H9 (cell line): ENCODE results near the gene EMC8. TPM values are rescaled to one million over a fixed set of nuclear protein-coding genes. Genes with fewer than 3 reads are reported as not detected.

Experiments
- DNase-seq: peaks from one replicate; pipeline ENCODE4 v3.0.0-alpha.2; 2017
- H2AFZ ChIP-seq: one replicate; pipeline ENCODE4 v1.6.1; 2013; ENCODE audit warnings: mild to moderate bottlenecking, low read length, control low read depth, moderate library complexity
- H2AK5ac ChIP-seq: 2 replicates; pipeline ENCODE4 v1.6.1; 2013; ENCODE audit warnings: low read length, control low read depth, mixed read lengths; ENCODE audit not compliant: insufficient read length
- H2BK120ac ChIP-seq: one replicate; pipeline ENCODE4 v1.6.1; 2013; ENCODE audit warnings: low read depth, mild to moderate bottlenecking, low read length, control low read depth, inconsistent platforms; ENCODE audit not compliant: poor library complexity, severe bottlenecking
- H2BK12ac ChIP-seq: 2 replicates; pipeline ENCODE4 v1.6.1; 2013; ENCODE audit warnings: low read length, control low read depth, mixed read lengths, low read depth; ENCODE audit not compliant: insufficient read length
- H2BK15ac ChIP-seq: 2 replicates; pipeline ENCODE4 v1.6.1; 2013; ENCODE audit warnings: low read depth, low read length, control low read depth
- H2BK20ac ChIP-seq: one replicate; pipeline ENCODE4 v1.6.1; 2013; ENCODE audit warnings: low read depth, mild to moderate bottlenecking, low read length, control low read depth, inconsistent platforms; ENCODE audit not compliant: poor library complexity, severe bottlenecking
- H2BK5ac ChIP-seq: 2 replicates; pipeline ENCODE4 v1.6.1; 2013; ENCODE audit warnings: low read length, control low read depth, mixed read lengths; ENCODE audit not compliant: insufficient read length
- H3K14ac ChIP-seq: 2 replicates; pipeline ENCODE4 v1.6.1; 2013; ENCODE audit warnings: low read length, control low read depth; ENCODE audit not compliant: insufficient read depth
- H3K18ac ChIP-seq: 2 replicates; pipeline ENCODE4 v1.6.1; 2013; ENCODE audit warnings: low read depth, mild to moderate bottlenecking, mixed read lengths, low read length, control low read depth; ENCODE audit not compliant: insufficient read length
- H3K23ac ChIP-seq: 2 replicates; pipeline ENCODE4 v1.6.1; 2013; ENCODE audit warnings: low read length, control low read depth, mixed read lengths, low read depth; ENCODE audit not compliant: insufficient read length
- H3K23me2 ChIP-seq: 2 replicates; pipeline ENCODE4 v1.6.1; 2013; ENCODE audit warnings: low read depth, mild to moderate bottlenecking, mixed read lengths, low read length, control low read depth; ENCODE audit not compliant: insufficient read length, poor library complexity, severe bottlenecking
- H3K27ac ChIP-seq: 2 replicates; pipeline ENCODE4 v1.5.1; 2013; ENCODE audit warnings: low read length, control low read depth, mixed read lengths, low read depth; ENCODE audit not compliant: insufficient read length
- H3K27me3 ChIP-seq: 2 replicates; pipeline ENCODE4 v1.6.1; 2013; ENCODE audit warnings: low read length, control low read depth, inconsistent platforms; ENCODE audit not compliant: insufficient read depth
- H3K4ac ChIP-seq: 2 replicates; pipeline ENCODE4 v1.6.1; 2013; ENCODE audit warnings: low read depth, mild to moderate bottlenecking, control low read depth, inconsistent platforms, low read length, moderate library complexity
- H3K4me1 ChIP-seq: 2 replicates; pipeline ENCODE4 v1.6.1; 2013; ENCODE audit warnings: low read length, control low read depth, inconsistent platforms; ENCODE audit not compliant: insufficient read depth
- H3K4me2 ChIP-seq: 2 replicates; pipeline ENCODE4 v1.6.1; 2013; ENCODE audit warnings: low read length, control low read depth, mixed read lengths; ENCODE audit not compliant: insufficient read length, insufficient read depth
- H3K56ac ChIP-seq: 2 replicates; pipeline ENCODE4 v1.6.1; 2013; ENCODE audit warnings: low read depth, mild to moderate bottlenecking, mixed read lengths, low read length, control low read depth; ENCODE audit not compliant: insufficient read length
- H3K79me1 ChIP-seq: 2 replicates; pipeline ENCODE4 v1.6.1; 2013; ENCODE audit warnings: low read depth, mild to moderate bottlenecking, moderate library complexity, low read length, control low read depth, inconsistent platforms; ENCODE audit not compliant: insufficient read depth, poor library complexity, severe bottlenecking
- H3K79me2 ChIP-seq: 2 replicates; pipeline ENCODE4 v1.6.1; 2013; ENCODE audit warnings: low read length, control low read depth, inconsistent platforms; ENCODE audit not compliant: insufficient read depth
- H3K9ac ChIP-seq: 2 replicates; pipeline ENCODE4 v1.6.1; 2013; ENCODE audit warnings: low read length, control low read depth, mixed read lengths; ENCODE audit not compliant: insufficient read length; ENCODE audit errors: extremely low read depth
- H3K9me3 ChIP-seq: one replicate; pipeline ENCODE4 v1.6.1; 2013; ENCODE audit warnings: low read depth, low read length, inconsistent platforms; ENCODE audit not compliant: control insufficient read depth
- H3T11ph ChIP-seq: one replicate; pipeline ENCODE4 v1.6.1; 2013; ENCODE audit warnings: mild to moderate bottlenecking, low read length, control low read depth, inconsistent platforms
- H4K20me1 ChIP-seq: one replicate; pipeline ENCODE4 v1.6.1; 2013; ENCODE audit not compliant: control insufficient read depth, insufficient read length, insufficient read depth
- H4K5ac ChIP-seq: 2 replicates; pipeline ENCODE4 v1.6.1; 2013; ENCODE audit warnings: low read depth, mild to moderate bottlenecking, mixed read lengths, low read length, control low read depth; ENCODE audit not compliant: insufficient read length
- H4K8ac ChIP-seq: replicated peaks from 2 replicates; pipeline ENCODE4 v1.6.1; 2013; ENCODE audit warnings: low read length, control low read depth, mixed read lengths, low read depth; ENCODE audit not compliant: insufficient read length
- H4K91ac ChIP-seq: 2 replicates; pipeline ENCODE4 v1.6.1; 2013; ENCODE audit warnings: low read depth, mild to moderate bottlenecking, moderate library complexity, mixed read lengths, low read length, control low read depth; ENCODE audit not compliant: insufficient read length
- H3K27ac Mint-ChIP-seq, 3 experiments: 2 replicates in 2 of 3; 3 replicates in 1 of 3; pipeline ENCODE4 v1.8.0; 2020 to 2021; ENCODE audit warnings: mixed read lengths in 3 of 3, mild to moderate bottlenecking in 1 of 3, moderate library complexity in 1 of 3
- H3K27me3 Mint-ChIP-seq: 2 replicates; pipeline ENCODE4 v1.8.0; 2021; ENCODE audit warnings: low read depth, mild to moderate bottlenecking, moderate library complexity, mixed read lengths
- H3K36me3 Mint-ChIP-seq, 3 experiments: 2 replicates in 2 of 3; 3 replicates in 1 of 3; pipeline ENCODE4 v1.8.0; 2020 to 2021; ENCODE audit warnings: low read depth in 3 of 3, mixed read lengths in 3 of 3; ENCODE audit not compliant: insufficient read depth in 1 of 3
- H3K4me1 Mint-ChIP-seq, 2 experiments: 2 replicates each; pipeline ENCODE4 v1.8.0; 2020; ENCODE audit warnings: mixed read lengths in 2 of 2
- H3K4me3 Mint-ChIP-seq, 2 experiments: 2 replicates in 1 of 2; 3 replicates in 1 of 2; pipeline ENCODE4 v1.8.0; 2020 to 2021; ENCODE audit warnings: mild to moderate bottlenecking in 2 of 2, mixed read lengths in 2 of 2, moderate library complexity in 1 of 2
- H3K9me3 Mint-ChIP-seq, 2 experiments: 2 replicates in 1 of 2; 3 replicates in 1 of 2; pipeline ENCODE4 v1.8.0; 2020; ENCODE audit warnings: mild to moderate bottlenecking in 2 of 2, mixed read lengths in 2 of 2, moderate library complexity in 1 of 2
- WGBS: extraction: QIAGEN DNeasy Blood & Tissue Kit; methylation state at CpG from one replicate; pipeline ENCODE4 v1.1.7; 2013; ENCODE audit warnings: missing lambda C conversion rate, low lambda C conversion rate, mixed read lengths; ENCODE audit not compliant: insufficient read length; ENCODE audit errors: extremely low coverage; 5-methylcytosine and 5-hydroxymethylcytosine counted together
- total RNA-seq: library from RNA; stranded (reverse); gene quantifications from 2 replicates; pipeline ENCODE4 v1.2.1, GENCODE V29; 2021
- TF ChIP-seq, protein P1 (sequence below): fragments of 200-600 bp; sonication (generic); conservative IDR thresholded peaks from 3 replicates; pipeline ENCODE4 v1.8.0; 2021; ENCODE audit warnings: antibody characterized with exemption, mild to moderate bottlenecking

The EMC8 gene
- total RNA-seq, 1 experiment from 2014 or later, result 52.3 TPM

- Histone ChIP-seq H4K91ac (no peak overlapping the region), H2BK20ac (no peak overlapping the region), H2AFZ (no peak overlapping the region), H2BK5ac (no peak overlapping the region), H3T11ph (no peak overlapping the region), H4K5ac (no peak overlapping the region), H3K4ac (no peak overlapping the region), H4K20me1 (no peaks in the 10 kb centered on the region), H2BK12ac (no peak overlapping the region), H3K9ac (no peak overlapping the region), H3K18ac (no peak overlapping the region), H3K14ac (no peak overlapping the region), H2BK15ac (no peak overlapping the region), H3K23me2 (no peaks in the 10 kb centered on the region), H3K27ac (no peak overlapping the region), H3K27me3 (no peaks in the 10 kb centered on the region), H3K23ac (no peak overlapping the region), H3K79me1 (no peaks in the 10 kb centered on the region), H3K4me1 (no peaks in the 10 kb centered on the region), H3K79me2 (no peaks in the 10 kb centered on the region), H3K56ac (no peak overlapping the region), H2BK120ac (no peak overlapping the region), H3K9me3 (no peaks in the 10 kb centered on the region), H3K4me2 (no peak overlapping the region), H4K8ac (no peak overlapping the region), H2AK5ac (no peak overlapping the region)
- peaks cover 0 to 7% of the 10 kb centered on the region in 2 experiments; a peak in 2 of 4 replicates for H3K4me1 Mint-ChIP-seq
- no peak for DNase-seq
- no peak overlapping the region for H3K27ac Mint-ChIP-seq
- no CpG with 5 or more reads among the region's 21 CpGs for WGBS
- peaks cover 2 to 10% (median 2%) of the 10 kb centered on the region in 3 experiments; a peak in 4 of 7 replicates for H3K36me3 Mint-ChIP-seq
- TF ChIP-seq, protein P1, sequence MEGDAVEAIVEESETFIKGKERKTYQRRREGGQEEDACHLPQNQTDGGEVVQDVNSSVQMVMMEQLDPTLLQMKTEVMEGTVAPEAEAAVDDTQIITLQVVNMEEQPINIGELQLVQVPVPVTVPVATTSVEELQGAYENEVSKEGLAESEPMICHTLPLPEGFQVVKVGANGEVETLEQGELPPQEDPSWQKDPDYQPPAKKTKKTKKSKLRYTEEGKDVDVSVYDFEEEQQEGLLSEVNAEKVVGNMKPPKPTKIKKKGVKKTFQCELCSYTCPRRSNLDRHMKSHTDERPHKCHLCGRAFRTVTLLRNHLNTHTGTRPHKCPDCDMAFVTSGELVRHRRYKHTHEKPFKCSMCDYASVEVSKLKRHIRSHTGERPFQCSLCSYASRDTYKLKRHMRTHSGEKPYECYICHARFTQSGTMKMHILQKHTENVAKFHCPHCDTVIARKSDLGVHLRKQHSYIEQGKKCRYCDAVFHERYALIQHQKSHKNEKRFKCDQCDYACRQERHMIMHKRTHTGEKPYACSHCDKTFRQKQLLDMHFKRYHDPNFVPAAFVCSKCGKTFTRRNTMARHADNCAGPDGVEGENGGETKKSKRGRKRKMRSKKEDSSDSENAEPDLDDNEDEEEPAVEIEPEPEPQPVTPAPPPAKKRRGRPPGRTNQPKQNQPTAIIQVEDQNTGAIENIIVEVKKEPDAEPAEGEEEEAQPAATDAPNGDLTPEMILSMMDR, result no peak
- peaks cover 11 to 21% of the 10 kb centered on the region in 2 experiments for H3K9me3 Mint-ChIP-seq
- no peak overlapping the region for H3K4me3 Mint-ChIP-seq
- peaks cover 35% of the 10 kb centered on the region for H3K27me3 Mint-ChIP-seq
Observed at GRCh38 chr16:85832570-85833218, 33.4 kb upstream of the EMC8 start.
